Stimulated activated CD4-positive, alpha-beta T cell treated with anti-CD3 and anti-CD28 coated beads, Interleukin-1b, Interleukin-23, amount 100 ng/mL, for 24 hours (primary cell): ENCODE measurements around the gene KCNH1.
A peak's percentile ranks its signal among the peaks of the same experiment; 100 is the strongest.
"Not testable (repeated sequence)": the region's sequence is repeated elsewhere in the genome, so short reads cannot be mapped to it uniquely, and the experiment has no call there.

ENCODE experiments used
- DNase-seq, 4 experiments: peaks; one replicate each; pipeline ENCODE4 v3.0.0-alpha.2; 2020; ENCODE audit warnings: low read depth in 4 of 4, low spot score in 1 of 4

Gene KCNH1

GRCh38 chr1:211013346-211014240 is 120.4 kb downstream of the KCNH1 start:
- DNase-seq: no peak

DNA sequence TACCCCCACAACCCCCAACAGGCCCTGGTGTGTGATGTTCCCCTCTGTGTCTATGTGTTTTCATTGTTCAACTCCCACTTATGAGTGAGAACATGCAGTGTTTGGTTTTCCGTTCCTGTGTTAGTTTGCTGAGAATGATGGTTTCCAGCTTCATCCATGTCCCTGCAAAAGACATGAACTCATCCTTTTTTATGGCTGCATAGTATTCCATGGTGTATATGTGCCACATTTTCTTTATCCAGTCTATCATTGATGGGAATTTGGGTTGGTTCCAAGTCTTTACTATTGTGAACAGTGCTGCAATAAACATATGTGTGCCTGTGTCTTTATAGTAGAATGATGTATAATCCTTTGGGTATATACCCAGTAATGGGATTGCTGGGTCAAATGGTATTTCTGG is 122.8 kb downstream of the KCNH1 start:
- DNase-seq: not testable (repeated sequence)

DNA sequence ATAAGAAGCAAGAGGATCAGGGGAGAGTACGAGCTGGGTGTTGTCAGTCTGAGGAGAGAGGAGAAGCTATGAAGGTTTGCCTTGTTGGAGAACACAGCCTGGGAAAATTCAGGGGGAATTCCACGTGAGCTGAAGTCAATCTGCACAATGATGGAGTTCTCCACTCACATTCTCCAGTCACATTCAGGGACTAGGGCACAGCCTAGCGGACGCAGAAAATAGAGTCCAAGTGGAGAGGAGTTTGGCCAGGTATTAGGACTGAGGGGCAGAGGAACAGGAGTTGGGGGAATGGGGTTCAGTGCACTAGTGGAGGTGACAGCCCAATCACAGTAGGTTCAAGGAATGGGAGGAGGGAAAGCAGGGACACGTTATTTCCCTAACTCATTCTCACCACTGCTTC is 124.0 kb downstream of the KCNH1 start:
- DNase-seq: no peak

- DNase-seq: no peak
These were observed 126.1 kb downstream of the KCNH1 start for GRCh38 chr1:211007830-211008229.

DNA sequence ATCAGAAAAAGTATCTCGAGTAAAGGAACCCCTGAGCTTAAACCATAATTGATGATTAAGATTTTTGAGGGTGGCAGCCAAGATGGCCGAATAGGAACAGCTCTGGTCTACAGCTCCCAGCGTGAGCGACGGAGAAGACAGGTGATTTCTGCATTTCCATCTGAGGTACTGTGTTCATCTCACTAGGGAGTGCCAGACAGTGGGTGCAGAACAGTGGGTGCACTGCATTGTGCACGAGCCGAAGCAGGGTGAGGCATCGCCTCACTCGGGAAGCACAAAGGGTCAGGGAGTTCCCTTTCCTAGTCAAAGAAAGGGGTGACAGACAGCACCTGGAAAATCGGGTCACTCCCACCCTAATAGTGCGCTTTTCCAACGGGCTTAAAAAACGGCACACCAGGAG is 138.0 kb downstream of the KCNH1 start:
- DNase-seq: not testable (repeated sequence)

DNA sequence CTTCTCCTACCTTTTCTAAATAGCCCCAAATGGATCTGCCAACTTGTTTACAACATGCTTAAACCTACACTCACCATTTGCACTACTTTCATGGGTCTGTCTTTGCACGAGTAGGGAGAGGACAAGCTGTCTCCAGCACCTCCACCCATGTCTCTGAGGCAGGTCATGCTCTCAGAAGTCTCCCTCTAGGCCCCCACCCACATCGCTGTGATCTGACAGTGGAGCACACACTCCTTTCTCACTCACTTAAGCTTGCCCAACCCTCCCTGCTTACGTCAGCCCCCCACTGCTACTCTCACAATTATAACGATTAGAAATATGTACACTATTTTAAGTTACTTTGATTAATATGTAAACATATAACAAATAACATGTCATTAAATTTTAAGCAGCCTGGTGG is 141.1 kb downstream of the KCNH1 start:
- DNase-seq: no peak

DNA sequence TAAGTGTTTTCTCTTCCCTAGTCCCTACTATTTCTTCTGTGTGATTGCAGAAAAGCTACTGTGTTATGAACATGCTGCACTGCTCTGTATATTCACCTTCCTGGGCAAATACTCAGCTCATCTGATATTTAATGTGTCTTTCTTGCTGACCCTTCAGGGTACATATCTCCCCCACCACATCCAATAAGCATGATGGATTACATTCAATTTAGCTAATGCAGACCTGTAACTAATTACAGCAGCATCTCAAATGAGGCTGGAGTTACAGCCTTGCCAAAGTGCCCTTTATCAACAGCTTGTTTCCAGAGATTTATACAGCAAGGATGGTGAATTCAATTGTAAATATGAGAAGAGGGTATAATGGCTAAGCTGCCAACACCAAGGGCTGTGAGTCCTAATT is 144.0 kb downstream of the KCNH1 start:
- no peak for DNase-seq

DNA sequence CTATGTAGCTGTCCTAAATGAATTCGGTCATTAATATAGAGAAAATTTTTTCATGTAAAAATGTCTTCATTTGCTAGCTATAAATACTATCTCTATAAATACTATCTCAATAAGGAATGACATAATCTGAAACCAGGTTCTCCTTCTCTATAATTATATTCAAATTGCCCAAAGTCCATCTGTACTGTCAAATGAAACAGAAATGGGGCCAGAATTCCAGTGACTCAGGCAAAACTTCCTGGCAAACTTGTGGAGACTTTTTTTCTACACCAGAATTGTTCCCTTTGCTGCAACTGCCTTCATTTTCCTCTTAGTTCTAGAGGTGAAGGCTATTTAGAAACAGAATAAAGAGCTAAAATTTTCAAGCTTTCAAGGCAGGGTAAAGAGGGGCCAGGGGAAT is 152.5 kb downstream of the KCNH1 start:
- DNase-seq: no peak

DNA sequence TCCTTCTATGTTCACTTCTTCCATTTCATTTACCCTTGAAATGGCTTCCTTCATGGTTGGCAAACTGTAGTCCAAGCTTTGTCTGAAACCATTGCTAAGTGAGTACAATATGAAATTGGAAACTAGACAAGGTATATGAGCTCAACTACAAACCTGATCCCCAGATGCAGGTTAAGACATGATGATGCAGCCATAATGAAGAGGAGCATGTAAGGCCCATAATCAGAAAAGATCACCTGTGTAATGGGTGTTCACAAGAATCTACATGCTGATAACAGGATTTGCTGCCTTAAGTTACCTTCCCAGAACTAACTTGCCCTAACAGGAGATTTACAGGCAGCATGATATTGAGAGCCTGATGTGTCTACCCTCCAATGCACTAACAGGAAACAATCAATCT is 153.9 kb downstream of the KCNH1 start:
- no peak for DNase-seq

DNA sequence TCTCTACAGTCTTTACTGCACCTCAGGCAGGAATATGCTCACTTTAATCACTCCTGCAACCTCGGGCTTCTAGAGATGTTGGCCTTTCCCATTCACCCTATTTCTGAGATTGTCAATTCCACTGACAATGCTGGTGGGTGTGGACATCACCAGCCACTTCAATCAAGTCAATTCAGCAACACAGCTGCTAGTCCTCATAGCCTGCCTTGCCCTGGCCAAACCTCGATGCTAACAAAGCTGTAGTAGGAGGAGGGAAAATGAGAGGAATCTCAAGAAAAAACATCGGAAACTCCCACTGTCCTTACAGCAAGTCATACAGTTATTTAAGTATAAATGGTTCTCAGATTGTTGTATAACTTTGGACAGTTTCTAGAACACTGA is 155.0 kb downstream of the KCNH1 start:
- DNase-seq: no peak

- no peak for DNase-seq
These were observed 155.5 kb downstream of the KCNH1 start for GRCh38 chr1:210978316-210978973.

GRCh38 chr1:210951279-210951678 is 182.7 kb downstream of the KCNH1 start:
- DNase-seq: no peak

GRCh38 chr1:210949940-210950546 is 183.9 kb downstream of the KCNH1 start:
- peak; percentile 2 to 51 (median 35) for DNase-seq

- no peak for DNase-seq
These were observed 184.5 kb downstream of the KCNH1 start for GRCh38 chr1:210949489-210949888.

GRCh38 chr1:210949039-210949438 is 184.9 kb downstream of the KCNH1 start:
- no peak for DNase-seq

- no peak for DNase-seq
These were observed 189.7 kb downstream of the KCNH1 start for GRCh38 chr1:210944252-210944651.

DNA sequence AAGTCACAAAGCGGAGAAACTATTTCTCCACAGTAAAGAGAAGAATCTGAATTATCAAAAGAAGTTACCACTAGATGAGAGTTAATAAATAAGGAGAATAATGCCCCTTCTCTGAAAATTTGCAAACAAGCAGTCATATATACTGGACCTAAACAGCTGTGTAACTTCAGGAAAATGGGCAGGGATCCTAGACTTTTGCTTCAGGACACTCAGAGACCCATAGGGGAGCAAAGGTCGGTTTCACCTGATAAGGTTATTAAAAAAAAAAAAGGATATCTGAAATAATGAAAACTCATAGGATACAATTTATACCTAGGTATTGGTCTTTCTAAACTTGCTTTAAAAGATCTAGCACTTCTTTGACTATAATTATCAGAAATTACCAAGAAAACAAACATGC is 191.4 kb downstream of the KCNH1 start:
- no peak for DNase-seq

DNA sequence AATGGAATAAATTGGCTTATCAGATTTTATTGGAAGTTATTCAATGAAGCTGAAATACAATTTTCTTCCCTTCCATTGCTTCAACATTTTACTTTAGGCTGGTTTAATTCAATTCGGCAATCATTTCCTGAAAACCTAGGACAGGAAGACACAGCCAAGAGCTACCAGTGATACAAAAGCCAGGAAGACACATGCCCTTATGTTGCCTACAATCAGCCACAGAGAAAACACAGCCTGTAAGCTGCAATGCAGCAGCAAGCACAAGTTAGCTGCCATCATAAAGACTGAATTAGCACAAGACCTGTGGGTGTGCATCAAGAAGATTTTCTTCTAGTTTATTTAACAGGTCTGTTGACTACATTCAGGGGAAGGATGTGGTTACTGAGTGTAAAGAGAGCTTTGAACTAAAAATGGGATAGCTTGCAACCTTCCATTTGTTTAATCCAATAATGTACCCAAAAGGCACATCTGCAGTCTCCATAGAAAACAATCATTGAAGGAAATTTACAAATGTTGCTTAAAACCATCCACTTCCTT is 193.8 kb downstream of the KCNH1 start:
- no peak for DNase-seq

- no peak for DNase-seq
These were observed 195.5 kb downstream of the KCNH1 start for GRCh38 chr1:210938416-210938925.

DNA sequence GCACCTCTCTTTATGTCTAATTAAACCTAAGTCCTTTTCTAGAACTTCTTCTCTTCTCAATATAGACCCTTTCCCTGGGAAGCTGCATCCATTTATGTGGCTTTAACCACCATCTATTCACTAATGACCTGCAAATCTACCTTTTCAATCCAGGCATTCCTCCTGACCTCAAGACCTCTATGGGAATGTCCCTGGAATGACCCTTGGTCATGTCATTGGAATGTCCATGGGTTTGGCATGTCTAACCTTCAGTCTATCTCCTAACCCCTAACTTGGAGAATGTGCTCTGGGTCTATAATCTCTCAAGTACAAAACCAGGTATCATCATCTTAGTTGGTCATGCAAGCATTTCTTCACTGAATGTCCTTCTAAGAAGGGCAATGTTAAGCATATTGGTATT is 196.1 kb downstream of the KCNH1 start:
- no peak for DNase-seq

DNA sequence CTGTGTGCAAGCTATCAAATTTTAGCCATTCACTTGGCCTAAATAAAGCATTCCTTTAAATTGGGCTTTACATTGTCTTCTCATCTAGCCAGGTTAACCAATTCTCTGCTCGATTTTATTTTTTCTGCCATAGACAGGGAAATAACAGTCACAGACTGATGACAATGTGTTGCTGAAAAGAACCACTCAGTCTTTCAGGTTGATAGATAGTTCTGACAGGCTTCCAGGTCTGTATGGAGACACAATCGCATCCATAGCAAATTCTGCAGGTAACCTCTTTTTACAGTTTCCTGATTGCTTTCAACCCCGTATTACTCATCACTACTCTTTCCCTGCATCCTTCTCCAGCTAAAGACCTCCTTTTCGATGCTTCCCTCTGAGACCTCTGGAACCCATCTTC is 198.0 kb downstream of the KCNH1 start:
- no peak for DNase-seq

- no peak for DNase-seq
These were observed 201.8 kb downstream of the KCNH1 start for GRCh38 chr1:210932104-210932503.
